Measurements from ENCODE around the gene DDX47. TPM values are rescaled to one million over a fixed set of nuclear protein-coding genes. Genes with fewer than 3 reads are reported as not detected.

The DDX47 gene
- total and polyA plus RNA-seq, 2 donors (not counting 1 experiment from before 2014, with no cell fraction given) = 50.1 to 93.7 TPM

DNA sequence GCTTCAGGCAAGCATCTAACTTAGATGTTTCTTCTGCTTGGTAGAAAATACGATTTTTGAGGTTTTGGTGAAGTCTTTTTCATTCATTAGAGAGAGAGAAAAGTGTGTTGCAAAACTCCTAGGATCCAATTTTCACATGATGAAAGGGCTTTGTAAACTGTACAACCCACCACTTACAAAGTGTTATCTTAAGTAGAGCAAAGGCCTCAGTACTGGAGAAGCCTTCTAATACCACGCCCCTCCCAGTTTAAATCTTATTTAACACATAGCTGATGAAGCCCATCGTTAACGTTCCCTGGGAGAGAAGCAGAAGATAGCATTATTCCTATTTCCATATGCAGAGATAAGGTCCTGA is 26.8 kb upstream of the DDX47 start:
- Histone ChIP-seq H4K20me1 (ENCODE audit: control insufficient read depth, insufficient read depth, low read length, poor library complexity, severe bottlenecking) (no peaks in the 10 kb centered on the region), H3K79me2 (ENCODE audit: control insufficient read depth, insufficient read depth, low read length) (peaks cover 9% of the 10 kb centered on the region), H3K4me1 (ENCODE audit: control insufficient read depth in 2 of 2, insufficient read depth in 2 of 2, low read length in 2 of 2) (peaks cover 10 to 24% of the 10 kb centered on the region in 2 donors), H3K27me3 (replicated peaks in 1 of 4; ENCODE audit: control extremely low read depth in 1 of 4, control insufficient read depth in 3 of 4, insufficient read depth in 4 of 4, low read length in 3 of 4) (no peaks in the 10 kb centered on the region), H3K36me3 (replicated peaks in 1 of 2; ENCODE audit: control extremely low read depth in 1 of 2, control insufficient read depth in 1 of 2, extremely low read depth in 1 of 2, insufficient read depth in 2 of 2, low read length in 1 of 2) (no peaks in the 10 kb centered on the region), H3K9ac (ENCODE audit: low read length) (peak overlapping the region; percentile 84), H3K9me3 (ENCODE audit: control extremely low read depth in 1 of 3, control insufficient read depth in 2 of 3, insufficient read depth in 1 of 3, low read length in 2 of 3) (no peaks in the 10 kb centered on the region), H3K4me2 (replicated peaks; ENCODE audit: low read depth, low read length, poor library complexity, severe bottlenecking) (peak overlapping the region; percentile 97), H2AFZ (ENCODE audit: insufficient read depth, low read depth, low read length, poor library complexity, severe bottlenecking) (peak overlapping the region; percentile 100), H3K4me3 (ENCODE audit: control extremely low read depth in 1 of 5, extremely low read depth in 1 of 5, insufficient read depth in 1 of 5, low read depth in 2 of 5, low read length in 4 of 5) (peak overlapping the region; percentile 54 to 88 (median 77)), H3K27ac (ENCODE audit: low read length in 2 of 2) (peak overlapping the region in 1 of 2 donors; percentile 77)
- H3K27ac Mint-ChIP-seq = peak overlapping the region; percentile 84
- WGBS (ENCODE audit: insufficient coverage) = 13% methylated on average over 3 of the region's 4 CpGs
- H3K4me1 Mint-ChIP-seq = peaks cover 20% of the 10 kb centered on the region
- CTCF ChIA-PET = interaction anchor here (0.6 to 5.1 kb wide), 9 partner anchors 18 to 427 kb away, joined by 3 to 189 read pairs (median 21); partner anchors contain the start of gene DDX47
- POLR2A ChIA-PET = interaction anchor here (0.6 to 2.1 kb wide), 5 partner anchors 22 to 258 kb away, joined by 3 to 9 read pairs (median 6); partner anchors contain the start of genes DDX47 and FAM234B
- no peak for DNase-seq
- TF ChIP-seq, protein P1, sequence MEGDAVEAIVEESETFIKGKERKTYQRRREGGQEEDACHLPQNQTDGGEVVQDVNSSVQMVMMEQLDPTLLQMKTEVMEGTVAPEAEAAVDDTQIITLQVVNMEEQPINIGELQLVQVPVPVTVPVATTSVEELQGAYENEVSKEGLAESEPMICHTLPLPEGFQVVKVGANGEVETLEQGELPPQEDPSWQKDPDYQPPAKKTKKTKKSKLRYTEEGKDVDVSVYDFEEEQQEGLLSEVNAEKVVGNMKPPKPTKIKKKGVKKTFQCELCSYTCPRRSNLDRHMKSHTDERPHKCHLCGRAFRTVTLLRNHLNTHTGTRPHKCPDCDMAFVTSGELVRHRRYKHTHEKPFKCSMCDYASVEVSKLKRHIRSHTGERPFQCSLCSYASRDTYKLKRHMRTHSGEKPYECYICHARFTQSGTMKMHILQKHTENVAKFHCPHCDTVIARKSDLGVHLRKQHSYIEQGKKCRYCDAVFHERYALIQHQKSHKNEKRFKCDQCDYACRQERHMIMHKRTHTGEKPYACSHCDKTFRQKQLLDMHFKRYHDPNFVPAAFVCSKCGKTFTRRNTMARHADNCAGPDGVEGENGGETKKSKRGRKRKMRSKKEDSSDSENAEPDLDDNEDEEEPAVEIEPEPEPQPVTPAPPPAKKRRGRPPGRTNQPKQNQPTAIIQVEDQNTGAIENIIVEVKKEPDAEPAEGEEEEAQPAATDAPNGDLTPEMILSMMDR (IDR thresholded peaks at IDR 0.05) = no peak
- TF ChIP-seq EZH2 (IDR thresholded peaks at IDR 0.05; ENCODE audit: borderline replicate concordance, insufficient read depth, low read depth, low read length, poor library complexity, severe bottlenecking) = no peak
- H3K9me3 Mint-ChIP-seq (ENCODE audit: insufficient read depth) = no peaks in the 10 kb centered on the region
- H3K27me3 Mint-ChIP-seq = no peaks in the 10 kb centered on the region
- peak overlapping the region; percentile 90 for H3K4me3 Mint-ChIP-seq
- ATAC-seq (ENCODE audit: low read depth) = peak; percentile 3
- intact Hi-C loops (cut with micrococcal nuclease) = loop anchor here (1.0 to 5.0 kb wide), 4 partner anchors 60 to 410 kb away; partner anchors contain the start of gene GPRC5A

All from B cell (primary cell).